Hindlimb muscle (tissue), 1 donor: Measurements from ENCODE around the gene ABCB11. TPM values are rescaled to one million over a fixed set of nuclear protein-coding genes. Genes with fewer than 3 reads are reported as not detected.
"Not testable (repeated sequence)": the region's sequence is repeated elsewhere in the genome, so short reads cannot be mapped to it uniquely, and the experiment has no call there.

ENCODE experiments used
- DNase-seq: peaks from one replicate; pipeline ENCODE4 v3.0.0-alpha.2; 2013
- polyA plus RNA-seq: library from polyadenylated mRNA; unstranded; fragments of 120-200 nt; gene quantifications from one replicate; pipeline ENCODE4 v1.2.1, GENCODE V29; 2013; ENCODE audit not compliant: insufficient read length

The ABCB11 gene
- polyA plus RNA-seq, 1 donor = not detected

- no peak for DNase-seq
These were observed 10.5 kb upstream of the ABCB11 start for GRCh38 chr2:169041594-169041993.

DNA sequence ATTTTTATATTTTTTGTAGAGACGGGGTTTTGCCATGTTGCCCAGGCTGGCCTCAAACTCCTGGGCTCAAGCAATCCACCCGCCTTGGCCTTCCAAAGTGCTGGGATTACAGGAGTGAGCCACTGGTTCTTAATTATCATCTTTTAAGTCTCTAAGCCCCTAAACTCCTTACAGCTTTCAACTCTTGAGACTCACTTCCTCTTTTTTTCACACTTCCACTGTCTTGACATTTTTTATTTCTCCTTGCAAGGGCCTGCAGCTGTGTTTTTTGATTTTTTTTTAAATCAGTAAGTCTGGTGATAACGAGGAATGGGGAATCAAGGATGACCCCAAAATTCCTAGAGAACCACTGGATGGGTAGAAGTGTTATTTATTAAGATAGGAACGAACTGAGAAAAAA is 8.6 kb upstream of the ABCB11 start:
- DNase-seq = no peak

GRCh38 chr2:169038338-169038757 is 7.2 kb upstream of the ABCB11 start:
- DNase-seq = no peak

GRCh38 chr2:169036736-169037440 is 5.8 kb upstream of the ABCB11 start:
- DNase-seq = no peak

GRCh38 chr2:169035887-169036286 is 4.8 kb upstream of the ABCB11 start:
- DNase-seq = no peak

DNA sequence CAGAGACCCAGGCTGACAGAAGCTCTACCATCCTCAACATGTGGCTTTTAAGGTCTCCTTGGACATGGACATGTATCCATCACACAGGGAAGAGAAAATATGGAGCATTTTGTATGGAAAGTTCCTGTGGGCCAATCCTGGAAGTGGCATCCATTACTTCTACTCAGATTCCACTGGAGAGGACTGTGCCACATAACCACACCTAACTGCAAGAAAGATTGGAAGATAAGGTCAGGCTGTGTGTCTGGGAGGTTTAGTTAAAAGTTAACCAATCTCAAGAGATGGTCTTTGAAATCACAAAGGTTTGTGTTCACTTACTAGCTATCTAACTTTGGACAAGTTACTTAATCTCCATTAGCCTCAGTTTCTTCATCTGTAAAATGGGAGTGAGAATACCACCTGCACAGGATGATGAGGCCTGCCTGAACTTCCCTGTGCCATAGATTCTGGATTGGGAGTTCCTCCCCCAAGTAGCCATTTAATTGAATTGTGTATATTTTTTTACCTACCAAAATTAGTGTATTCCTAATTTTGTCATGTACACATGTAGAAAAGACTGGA is 3.9 kb upstream of the ABCB11 start:
- no peak for DNase-seq

GRCh38 chr2:169034256-169034655 is 3.1 kb upstream of the ABCB11 start:
- no peak for DNase-seq

GRCh38 chr2:169029341-169029740 is 1.8 kb downstream of the ABCB11 start:
- DNase-seq = no peak

- DNase-seq = no peak
These were observed 3.9 kb downstream of the ABCB11 start for GRCh38 chr2:169027234-169027633.

DNA sequence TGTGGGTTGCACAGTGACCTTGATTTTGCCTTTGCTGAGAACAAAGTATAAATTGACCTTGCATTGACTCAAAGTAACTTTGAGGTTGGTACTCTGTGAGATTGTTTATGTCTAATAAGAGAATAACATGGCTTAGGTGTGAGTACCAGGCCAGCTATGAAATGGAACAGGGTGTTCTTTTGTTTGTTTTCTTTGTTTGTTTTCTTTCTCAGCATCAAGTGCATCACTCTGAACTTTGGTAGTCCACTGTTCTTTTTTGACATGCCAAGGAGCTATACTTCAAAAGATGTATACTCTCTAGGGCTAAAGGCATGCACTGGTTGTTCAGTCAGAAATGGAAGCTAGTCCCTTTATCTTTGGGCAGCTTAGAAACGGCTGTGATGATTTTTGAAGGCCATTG is 5.1 kb downstream of the ABCB11 start:
- no peak for DNase-seq

DNA sequence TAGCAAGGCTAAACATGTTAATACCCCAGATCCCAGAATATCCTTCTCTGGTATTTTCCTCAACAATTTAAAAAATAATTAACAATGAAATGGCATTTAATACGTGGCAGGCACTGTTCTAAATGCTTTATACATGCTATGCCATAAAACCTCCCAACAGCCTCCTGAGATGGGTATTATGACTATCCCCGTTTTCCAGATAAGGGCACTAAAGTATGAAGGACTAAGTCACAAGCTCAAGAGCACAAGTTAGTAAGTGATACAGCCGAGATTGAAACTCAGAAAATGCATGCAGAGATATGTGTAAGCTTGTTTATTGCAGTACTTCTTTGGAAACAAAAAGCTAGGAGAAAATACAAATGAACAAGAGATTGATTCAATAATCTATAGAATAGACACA is 8.0 kb downstream of the ABCB11 start:
- no peak for DNase-seq

GRCh38 chr2:169018390-169018789 is 12.7 kb downstream of the ABCB11 start:
- DNase-seq = no peak

DNA sequence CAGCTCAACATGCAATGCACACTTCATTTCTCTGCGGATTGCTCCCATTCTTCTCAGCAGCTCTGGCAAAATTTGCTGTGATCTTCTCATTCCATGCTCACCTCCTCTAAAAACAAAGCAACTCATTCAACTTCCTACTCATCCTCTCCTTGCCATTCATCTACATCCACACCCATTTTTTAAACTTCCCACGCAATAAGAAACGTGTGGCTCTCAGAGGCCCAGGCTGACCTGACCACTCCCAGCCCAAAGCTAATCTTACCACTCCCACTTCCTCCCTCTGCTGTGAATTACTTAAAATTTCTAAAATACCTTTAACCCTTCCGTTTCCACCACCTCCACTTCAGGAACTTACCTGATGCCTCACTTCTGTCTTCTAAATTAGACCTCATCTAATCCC is 15.2 kb downstream of the ABCB11 start:
- no peak for DNase-seq

DNA sequence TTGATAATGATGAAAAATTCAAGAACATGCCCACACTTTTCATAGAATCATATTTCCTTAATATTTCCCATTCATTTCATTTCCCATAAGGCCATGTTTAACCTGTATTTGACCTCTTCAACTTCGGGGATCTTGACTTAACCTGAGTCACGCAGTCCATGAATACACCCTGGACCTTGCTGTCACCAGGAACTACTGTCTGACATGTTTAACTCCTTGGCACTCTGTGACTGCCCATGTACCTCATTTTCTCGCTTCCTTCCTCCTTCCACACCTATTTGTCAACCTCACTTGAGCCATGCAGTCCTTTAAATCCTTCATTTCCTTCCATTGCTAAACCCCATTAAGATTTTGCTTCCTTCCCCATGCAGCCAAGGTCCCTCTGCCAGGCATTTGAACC is 16.3 kb downstream of the ABCB11 start:
- DNase-seq = no peak

- DNase-seq = no peak
These were observed 17.5 kb downstream of the ABCB11 start for GRCh38 chr2:169013628-169014026.

DNA sequence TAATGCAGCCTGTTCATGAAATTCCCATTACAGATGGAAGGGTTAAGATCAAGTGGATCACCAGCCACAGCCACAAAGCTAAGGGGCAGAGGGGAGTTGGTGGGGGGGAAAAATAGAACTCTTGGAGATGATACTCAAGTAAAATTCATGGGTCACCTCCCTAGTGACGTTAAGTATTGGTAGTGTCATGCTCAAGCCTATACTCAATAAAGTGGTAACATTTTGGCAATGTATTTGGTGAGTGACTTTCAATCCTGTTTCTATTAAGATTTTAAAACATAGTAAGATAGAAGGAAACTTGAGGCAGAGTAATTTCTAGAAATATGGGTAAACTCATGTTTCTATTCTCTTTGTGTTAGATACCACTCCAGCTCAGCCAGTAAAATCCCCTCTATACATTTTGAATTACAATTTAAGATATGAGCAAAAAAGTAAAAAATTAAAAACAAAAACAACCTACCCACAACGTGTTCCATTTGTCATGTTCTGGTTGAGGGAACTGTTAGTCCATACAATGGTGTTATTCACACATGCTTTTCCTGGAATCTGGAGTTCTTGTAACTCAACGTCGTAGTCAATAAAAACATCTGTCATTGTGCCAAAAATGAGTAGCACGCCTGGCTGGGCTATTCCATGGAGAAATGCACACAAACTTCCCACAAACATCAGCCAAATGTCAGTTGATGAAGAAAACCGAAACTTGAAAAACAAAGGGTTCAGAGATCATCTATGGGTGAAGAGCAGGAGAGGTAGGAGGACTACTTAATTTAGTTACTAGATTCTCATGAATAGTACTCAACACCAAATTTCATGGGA is 18.1 kb downstream of the ABCB11 start:
- no peak for DNase-seq

GRCh38 chr2:169012191-169012792 is 18.8 kb downstream of the ABCB11 start:
- DNase-seq = not testable (repeated sequence)

- no peak for DNase-seq
These were observed 19.4 kb downstream of the ABCB11 start for GRCh38 chr2:169011698-169012097.

DNA sequence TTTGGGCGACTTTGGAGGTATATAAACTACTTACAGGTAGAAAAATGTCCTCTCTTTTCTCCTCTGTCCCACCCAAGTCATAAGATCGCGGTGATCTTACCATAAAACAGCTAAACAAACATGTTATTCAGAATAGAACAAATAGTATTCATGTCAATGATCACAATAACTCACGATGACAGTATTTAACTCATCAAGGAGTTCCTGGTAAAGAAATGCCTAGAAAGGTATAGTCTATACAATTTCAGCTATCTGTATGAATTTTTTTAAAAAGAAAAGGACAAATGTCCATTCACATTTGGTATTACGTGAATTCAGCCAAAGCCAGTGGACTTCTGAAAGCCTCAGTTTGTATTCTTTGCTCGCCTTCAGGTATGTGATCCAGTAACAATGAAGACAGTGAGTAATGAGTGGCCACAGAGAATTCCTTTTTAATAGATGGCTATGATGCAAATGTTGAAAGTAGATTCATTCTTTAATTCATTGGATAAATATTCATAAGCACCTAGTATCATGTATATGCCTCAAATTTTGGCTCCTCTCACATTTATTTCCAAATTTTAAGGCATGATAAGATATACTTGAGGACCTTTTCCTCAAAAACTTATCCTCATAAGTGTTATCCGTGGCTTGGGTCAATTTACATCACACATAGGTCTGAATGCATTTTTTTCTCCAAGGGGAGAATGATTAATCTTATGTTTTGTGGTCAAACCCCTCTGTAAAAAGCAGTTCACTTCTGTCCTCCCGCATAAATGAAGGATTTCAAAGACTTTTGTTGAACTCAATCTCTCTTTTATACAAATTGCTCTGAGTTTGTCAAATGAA is 20.3 kb downstream of the ABCB11 start:
- no peak for DNase-seq

- no peak for DNase-seq
These were observed 21.1 kb downstream of the ABCB11 start for GRCh38 chr2:169009865-169010579.

DNA sequence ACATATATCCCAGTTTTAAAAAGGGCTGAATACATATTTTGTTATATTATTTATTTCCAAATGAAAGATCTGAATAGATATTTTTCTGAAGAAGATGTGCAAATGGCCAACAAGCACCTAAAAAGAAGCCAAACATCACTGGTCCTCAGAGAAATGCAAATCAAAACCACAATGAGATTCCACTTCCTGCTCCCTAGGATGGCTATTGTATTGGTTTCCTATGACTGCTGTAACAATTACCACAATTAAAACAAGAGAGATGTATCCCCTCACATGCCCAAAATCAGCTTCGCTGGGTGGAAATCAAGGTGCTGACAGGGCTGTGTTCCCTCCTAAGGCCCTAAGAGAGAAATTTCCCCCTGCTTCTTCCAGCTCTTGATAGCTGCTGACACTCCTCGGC is 23.2 kb downstream of the ABCB11 start:
- DNase-seq = no peak

GRCh38 chr2:169007356-169007755 is 23.8 kb downstream of the ABCB11 start:
- DNase-seq = no peak
